ENCODE results near the gene DNAJC12.

DNA sequence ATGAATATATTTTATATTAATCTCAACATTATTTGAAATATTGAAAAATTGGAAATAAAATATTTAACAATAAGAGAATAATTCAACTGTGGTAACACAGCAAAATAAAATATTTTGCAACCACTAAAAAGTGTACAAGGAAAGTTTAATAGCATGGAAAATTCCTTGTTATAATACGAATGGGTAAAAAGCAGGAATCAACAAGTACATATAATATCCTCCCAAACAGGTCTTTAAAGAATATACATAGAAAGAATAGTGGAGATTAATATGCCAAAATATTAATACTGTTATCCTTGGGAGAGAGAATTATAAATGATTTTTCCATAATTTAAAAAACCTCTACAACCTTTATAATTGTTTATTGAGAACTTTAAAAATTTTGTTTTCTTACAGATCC, 1.0 kb downstream of the DNAJC12 start:
- TF ChIP-seq, protein P1, sequence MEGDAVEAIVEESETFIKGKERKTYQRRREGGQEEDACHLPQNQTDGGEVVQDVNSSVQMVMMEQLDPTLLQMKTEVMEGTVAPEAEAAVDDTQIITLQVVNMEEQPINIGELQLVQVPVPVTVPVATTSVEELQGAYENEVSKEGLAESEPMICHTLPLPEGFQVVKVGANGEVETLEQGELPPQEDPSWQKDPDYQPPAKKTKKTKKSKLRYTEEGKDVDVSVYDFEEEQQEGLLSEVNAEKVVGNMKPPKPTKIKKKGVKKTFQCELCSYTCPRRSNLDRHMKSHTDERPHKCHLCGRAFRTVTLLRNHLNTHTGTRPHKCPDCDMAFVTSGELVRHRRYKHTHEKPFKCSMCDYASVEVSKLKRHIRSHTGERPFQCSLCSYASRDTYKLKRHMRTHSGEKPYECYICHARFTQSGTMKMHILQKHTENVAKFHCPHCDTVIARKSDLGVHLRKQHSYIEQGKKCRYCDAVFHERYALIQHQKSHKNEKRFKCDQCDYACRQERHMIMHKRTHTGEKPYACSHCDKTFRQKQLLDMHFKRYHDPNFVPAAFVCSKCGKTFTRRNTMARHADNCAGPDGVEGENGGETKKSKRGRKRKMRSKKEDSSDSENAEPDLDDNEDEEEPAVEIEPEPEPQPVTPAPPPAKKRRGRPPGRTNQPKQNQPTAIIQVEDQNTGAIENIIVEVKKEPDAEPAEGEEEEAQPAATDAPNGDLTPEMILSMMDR (IDR thresholded peaks at IDR 0.05): no peak
- TF ChIP-seq POLR2A (IDR thresholded peaks at IDR 0.05): no peak

Data from uterus (tissue), 2 donors.